Neural progenitor cell (in vitro differentiated cells): Measurements from ENCODE around the gene PDZD11. TPM values are rescaled to one million over a fixed set of nuclear protein-coding genes. Genes with fewer than 3 reads are reported as not detected.

Experiments
- DNase-seq: peaks from one replicate; pipeline ENCODE4 v3.0.0-alpha.2; 2016; ENCODE audit warnings: low spot score
- H2AFZ ChIP-seq: fragments of 200-600 bp; sonication (generic); replicated peaks from 2 replicates; pipeline ENCODE4 v1.6.1; 2016; ENCODE audit warnings: antibody characterized with exemption
- H3F3A ChIP-seq: fragments of 200-600 bp; sonication (generic); 2 replicates; pipeline ENCODE4 v1.6.1; 2016; ENCODE audit warnings: antibody characterized with exemption, low read depth
- H3K27ac ChIP-seq: fragments of 200-600 bp; sonication (generic); 2 replicates; pipeline ENCODE4 v1.5.1; 2016; ENCODE audit warnings: mild to moderate bottlenecking
- H3K27me3 ChIP-seq: fragments of 200-600 bp; sonication (generic); 2 replicates; pipeline ENCODE4 v1.6.1; 2016; ENCODE audit warnings: mild to moderate bottlenecking, moderate library complexity
- H3K36me3 ChIP-seq: fragments of 200-600 bp; sonication (generic); 2 replicates; pipeline ENCODE4 v1.5.1; 2016
- H3K4me1 ChIP-seq: fragments of 200-600 bp; sonication (generic); 2 replicates; pipeline ENCODE4 v1.6.1; 2016; ENCODE audit warnings: mixed run types
- H3K4me2 ChIP-seq: fragments of 200-600 bp; sonication (generic); 2 replicates; pipeline ENCODE4 v1.6.1; 2016
- H3K4me3 ChIP-seq: fragments of 200-600 bp; sonication (generic); 2 replicates; pipeline ENCODE4 v1.5.1; 2016
- H3K79me2 ChIP-seq: fragments of 200-600 bp; sonication (generic); 2 replicates; pipeline ENCODE4 v1.6.1; 2016; ENCODE audit warnings: low read depth
- H3K9ac ChIP-seq: fragments of 200-600 bp; sonication (generic); 2 replicates; pipeline ENCODE4 v1.6.1; 2016
- H3K9me3 ChIP-seq: fragments of 200-600 bp; sonication (generic); 2 replicates; pipeline ENCODE4 v1.5.1; 2016; ENCODE audit warnings: low read depth
- H4K20me1 ChIP-seq: fragments of 200-600 bp; sonication (generic); 2 replicates; pipeline ENCODE4 v1.6.1; 2016; ENCODE audit warnings: low read depth
- H3K27ac Mint-ChIP-seq: 3 replicates; pipeline ENCODE4 v1.8.0; 2021; ENCODE audit warnings: mixed read lengths
- H3K27me3 Mint-ChIP-seq: 2 replicates; pipeline ENCODE4 v1.8.0; 2022; ENCODE audit warnings: low read depth, mild to moderate bottlenecking, inconsistent platforms, moderate library complexity, mixed read lengths; ENCODE audit not compliant: insufficient read depth
- H3K36me3 Mint-ChIP-seq: 3 replicates; pipeline ENCODE4 v1.8.0; 2021; ENCODE audit warnings: mixed read lengths
- H3K4me1 Mint-ChIP-seq: 3 replicates; pipeline ENCODE4 v1.8.0; 2021; ENCODE audit warnings: mixed read lengths
- H3K4me3 Mint-ChIP-seq: 3 replicates; pipeline ENCODE4 v1.8.0; 2021; ENCODE audit warnings: mild to moderate bottlenecking, moderate library complexity, mixed read lengths
- H3K9me3 Mint-ChIP-seq: 3 replicates; pipeline ENCODE4 v1.8.0; 2020; ENCODE audit warnings: mixed read lengths
- EZH2 ChIP-seq: fragments of 200-600 bp; sonication (generic); IDR thresholded peaks from 2 replicates; pipeline ENCODE4 v1.6.1; 2017; ENCODE audit warnings: antibody characterized with exemption, mild to moderate bottlenecking, moderate library complexity
- EZH2phosphoT487 ChIP-seq: fragments of 200-600 bp; sonication (generic); IDR thresholded peaks from 2 replicates; pipeline ENCODE4 v1.6.1; 2017; ENCODE audit warnings: antibody characterized with exemption
- small RNA-seq: library from RNA; depleted of rRNA; stranded (forward); fragments of <200 nt; gene quantifications from one replicate; pipeline ENCODE3, GENCODE V24; 2015
- total RNA-seq: library from RNA; depleted of rRNA; stranded (reverse); fragments of >200 nt; gene quantifications from 2 replicates; pipeline ENCODE4 v1.2.3, GENCODE V29; 2015; ENCODE audit warnings: low replicate concordance
- TF ChIP-seq, protein P1 (sequence below): fragments of 200-600 bp; sonication (generic); IDR thresholded peaks from 2 replicates; pipeline ENCODE4 v1.5.1; 2017; ENCODE audit warnings: antibody characterized with exemption, mild to moderate bottlenecking

Gene PDZD11
- total RNA-seq, 1 donor from 2014 or later, result 27.7 TPM

DNA sequence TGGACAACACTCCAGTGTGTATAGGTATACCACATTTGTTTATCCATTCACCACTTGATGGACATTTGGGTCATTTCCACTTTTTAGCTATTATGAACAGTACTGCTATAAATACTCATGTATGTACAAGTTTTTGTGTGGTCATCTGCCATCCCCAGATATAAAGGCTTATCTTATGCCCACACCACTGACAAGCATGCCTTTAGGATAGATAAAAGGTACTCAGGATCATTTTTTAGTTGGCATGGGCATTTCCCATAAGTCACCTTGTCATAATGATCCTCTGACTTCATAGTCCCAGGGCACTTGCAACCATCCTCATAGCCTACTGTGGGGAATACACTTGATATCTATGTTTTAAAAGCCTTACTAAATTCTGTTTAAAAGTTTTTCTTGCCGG, 49.0 kb downstream of the PDZD11 start:
- no peaks in the 10 kb centered on the region for H3K4me1 ChIP-seq
- H3K36me3 ChIP-seq, result no peaks in the 10 kb centered on the region
- no peak overlapping the region for H3K4me3 ChIP-seq
- no peaks in the 10 kb centered on the region for H4K20me1 ChIP-seq
- no peak overlapping the region for H3K9ac ChIP-seq
- DNase-seq, result no peak
- H3K4me2 ChIP-seq, result no peak overlapping the region
- H3K27me3 ChIP-seq, result no peaks in the 10 kb centered on the region
- no peak overlapping the region for H2AFZ ChIP-seq
- no peaks in the 10 kb centered on the region for H3K79me2 ChIP-seq
- H3K27ac Mint-ChIP-seq, result no peak overlapping the region
- no peak overlapping the region for H3K4me3 Mint-ChIP-seq
- H3F3A ChIP-seq, result no peaks in the 10 kb centered on the region
- H3K36me3 Mint-ChIP-seq, result no peaks in the 10 kb centered on the region
- H3K9me3 ChIP-seq, result no peaks in the 10 kb centered on the region
- H3K27me3 Mint-ChIP-seq, result peaks cover 6% of the 10 kb centered on the region
- TF ChIP-seq EZH2 (no peak), EZH2phosphoT487 (no peak)
- TF ChIP-seq, protein P1, sequence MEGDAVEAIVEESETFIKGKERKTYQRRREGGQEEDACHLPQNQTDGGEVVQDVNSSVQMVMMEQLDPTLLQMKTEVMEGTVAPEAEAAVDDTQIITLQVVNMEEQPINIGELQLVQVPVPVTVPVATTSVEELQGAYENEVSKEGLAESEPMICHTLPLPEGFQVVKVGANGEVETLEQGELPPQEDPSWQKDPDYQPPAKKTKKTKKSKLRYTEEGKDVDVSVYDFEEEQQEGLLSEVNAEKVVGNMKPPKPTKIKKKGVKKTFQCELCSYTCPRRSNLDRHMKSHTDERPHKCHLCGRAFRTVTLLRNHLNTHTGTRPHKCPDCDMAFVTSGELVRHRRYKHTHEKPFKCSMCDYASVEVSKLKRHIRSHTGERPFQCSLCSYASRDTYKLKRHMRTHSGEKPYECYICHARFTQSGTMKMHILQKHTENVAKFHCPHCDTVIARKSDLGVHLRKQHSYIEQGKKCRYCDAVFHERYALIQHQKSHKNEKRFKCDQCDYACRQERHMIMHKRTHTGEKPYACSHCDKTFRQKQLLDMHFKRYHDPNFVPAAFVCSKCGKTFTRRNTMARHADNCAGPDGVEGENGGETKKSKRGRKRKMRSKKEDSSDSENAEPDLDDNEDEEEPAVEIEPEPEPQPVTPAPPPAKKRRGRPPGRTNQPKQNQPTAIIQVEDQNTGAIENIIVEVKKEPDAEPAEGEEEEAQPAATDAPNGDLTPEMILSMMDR, result no peak
- peaks cover 4% of the 10 kb centered on the region for H3K9me3 Mint-ChIP-seq
- H3K4me1 Mint-ChIP-seq, result no peaks in the 10 kb centered on the region
- no peak overlapping the region for H3K27ac ChIP-seq

Small RNAs within 50 kb of the gene (small RNA-seq; reads per million reads assigned to genes)
- not detected for gene RNA5SP507

Other genes with a start within 250 kb of the PDZD11 start
- gene AWAT2, start 240.0 kb downstream of the PDZD11 start, total RNA-seq, result not detected in 2 replicates
- not detected in 2 replicates for gene OTUD6A, start 227.5 kb downstream of the PDZD11 start, total RNA-seq
- gene IGBP1, start 156.5 kb downstream of the PDZD11 start, total RNA-seq, result 54.0 and 56.6 TPM in 2 replicates
- not detected in 2 replicates for gene DGAT2L6, start 112.4 kb downstream of the PDZD11 start, total RNA-seq
- not detected in 2 replicates for gene AWAT1, start 55.3 kb downstream of the PDZD11 start, total RNA-seq
- 0.28 TPM in 1 of 2 replicates, not detected in the other for gene P2RY4, start 29.7 kb downstream of the PDZD11 start, total RNA-seq
- gene ARR3, start 21.6 kb downstream of the PDZD11 start, total RNA-seq, result not detected in 2 replicates
- gene RAB41, start 7.8 kb downstream of the PDZD11 start, total RNA-seq, result not detected in 2 replicates
- 63.6 and 77.6 TPM in 2 replicates for gene KIF4A, start 177 bp upstream of the PDZD11 start, total RNA-seq
- 1.3 and 3.7 TPM in 2 replicates for gene GDPD2, start 133.4 kb upstream of the PDZD11 start, total RNA-seq
- gene DLG3, start 154.9 kb upstream of the PDZD11 start, total RNA-seq, result 68.0 and 90.5 TPM in 2 replicates